ENCODE measurements around the gene STK35. TPM values are rescaled to one million over a fixed set of nuclear protein-coding genes. Genes with fewer than 3 reads are reported as not detected.

STK35 gene
- total RNA-seq, 1 donor from 2014 or later: 20.0 TPM

GRCh38 chr20:2086177-2086979 is 15.2 kb upstream of the STK35 start:
- Histone ChIP-seq H3K4me3 (ENCODE audit: low read depth, low read length) (no peak overlapping the region), H3K27me3 (ENCODE audit: control insufficient read depth, insufficient read depth, low read length) (peaks cover 2% of the 10 kb centered on the region), H3K36me3 (ENCODE audit: control insufficient read depth, insufficient read depth, low read length) (no peaks in the 10 kb centered on the region)
- FAIRE-seq: peak; percentile 32
- peak; percentile 4 for TF ChIP-seq CTCF (IDR thresholded peaks at IDR 0.05; ENCODE audit: insufficient read depth, low read length, severe bottlenecking)
- DNase-seq (ENCODE audit: low read depth): no peak

GRCh38 chr20:2086980-2087377 is 14.6 kb upstream of the STK35 start:
- no peak for TF ChIP-seq CTCF (IDR thresholded peaks at IDR 0.05; ENCODE audit: insufficient read depth, low read length, severe bottlenecking)
- no peak for FAIRE-seq
- Histone ChIP-seq H3K36me3 (ENCODE audit: control insufficient read depth, insufficient read depth, low read length) (no peaks in the 10 kb centered on the region), H3K4me3 (ENCODE audit: low read depth, low read length) (no peak overlapping the region), H3K27me3 (ENCODE audit: control insufficient read depth, insufficient read depth, low read length) (peaks cover 4% of the 10 kb centered on the region)
- DNase-seq (ENCODE audit: low read depth): no peak

- FAIRE-seq (peak; percentile 50), DNase-seq (ENCODE audit: low read depth) (no peak)
- H3K36me3 ChIP-seq (ENCODE audit: control insufficient read depth, insufficient read depth, low read length): no peaks in the 10 kb centered on the region
- no peak for TF ChIP-seq CTCF (IDR thresholded peaks at IDR 0.05; ENCODE audit: insufficient read depth, low read length, severe bottlenecking)
- H3K27me3 ChIP-seq (ENCODE audit: control insufficient read depth, insufficient read depth, low read length): peaks cover 4% of the 10 kb centered on the region
- H3K4me3 ChIP-seq (ENCODE audit: low read depth, low read length): no peak overlapping the region
Measured at GRCh38 chr20:2088891-2089290, 12.7 kb upstream of the STK35 start.

- Histone ChIP-seq H3K36me3 (ENCODE audit: control insufficient read depth, insufficient read depth, low read length) (no peaks in the 10 kb centered on the region), H3K4me3 (ENCODE audit: low read depth, low read length) (no peak overlapping the region), H3K27me3 (ENCODE audit: control insufficient read depth, insufficient read depth, low read length) (peaks cover 4% of the 10 kb centered on the region)
- FAIRE-seq: no peak
- TF ChIP-seq CTCF (IDR thresholded peaks at IDR 0.05; ENCODE audit: insufficient read depth, low read length, severe bottlenecking): no peak
- DNase-seq (ENCODE audit: low read depth): no peak
Measured at GRCh38 chr20:2089447-2089846, 12.2 kb upstream of the STK35 start.

GRCh38 chr20:2093159-2093781 is 8.4 kb upstream of the STK35 start:
- no peak for FAIRE-seq

More at GRCh38 chr20:2093159-2093781, 8.4 kb upstream of the STK35 start:
- TF ChIP-seq CTCF (IDR thresholded peaks at IDR 0.05; ENCODE audit: insufficient read depth, low read length, severe bottlenecking): peak; percentile 71
- Histone ChIP-seq H3K4me3 (ENCODE audit: low read depth, low read length) (no peak overlapping the region), H3K36me3 (ENCODE audit: control insufficient read depth, insufficient read depth, low read length) (no peaks in the 10 kb centered on the region), H3K27me3 (ENCODE audit: control insufficient read depth, insufficient read depth, low read length) (peaks cover 4% of the 10 kb centered on the region)
- DNase-seq (ENCODE audit: low read depth): peak; percentile 42
